RWPE2 (cell line): ENCODE results near the gene NHS.

ENCODE experiments used
- ATAC-seq: fragments of 200-7000 bp; cut with Tn5 transposase; 3 replicates; pipeline ENCODE4 v1.9.1; 2021; ENCODE audit warnings: low read depth
- DNase-seq: peaks from one replicate; pipeline ENCODE4 v3.0.0-alpha.2; 2020; ENCODE audit warnings: low spot score
- H3K27ac ChIP-seq: fragments of 450-650 bp; 2 replicates; pipeline ENCODE4 v1.5.1; 2017; ENCODE audit warnings: mild to moderate bottlenecking; ENCODE audit not compliant: poor library complexity, severe bottlenecking
- H3K27me3 ChIP-seq: fragments of 250-450 bp; sonication (Bioruptor Pico); 2 replicates; pipeline ENCODE4 v1.5.1; 2021; ENCODE audit warnings: mild to moderate bottlenecking, moderate library complexity; ENCODE audit not compliant: insufficient read depth, poor library complexity, severe bottlenecking
- H3K36me3 ChIP-seq: fragments of 250-450 bp; sonication (Bioruptor Pico); 2 replicates; pipeline ENCODE4 v1.5.1; 2020; ENCODE audit warnings: low read depth, mild to moderate bottlenecking, moderate library complexity
- H3K4me1 ChIP-seq: fragments of 250-450 bp; sonication (Bioruptor Pico); 2 replicates; pipeline ENCODE4 v1.5.1; 2021; ENCODE audit warnings: mild to moderate bottlenecking, moderate library complexity; ENCODE audit not compliant: insufficient read depth, poor library complexity, severe bottlenecking
- H3K4me3 ChIP-seq: fragments of 250-450 bp; sonication (Bioruptor Pico); 2 replicates; pipeline ENCODE4 v1.5.1; 2021; ENCODE audit warnings: mild to moderate bottlenecking, moderate library complexity; ENCODE audit not compliant: severe bottlenecking
- H3K9me3 ChIP-seq: fragments of 250-450 bp; sonication (Bioruptor Pico); 2 replicates; pipeline ENCODE4 v1.5.1; 2021; ENCODE audit warnings: mild to moderate bottlenecking, moderate library complexity; ENCODE audit not compliant: severe bottlenecking
- TF ChIP-seq, protein P1 (sequence below): fragments of 450-650 bp; IDR thresholded peaks from one replicate; pipeline ENCODE4 v1.5.1; 2017; ENCODE audit warnings: mild to moderate bottlenecking, moderate library complexity; ENCODE audit not compliant: poor library complexity, severe bottlenecking

Gene NHS

GRCh38 chrX:17594693-17595092 is 219.7 kb downstream of the NHS start:
- Histone ChIP-seq H3K36me3 (no peaks in the 10 kb centered on the region), H3K9me3 (no peaks in the 10 kb centered on the region), H3K4me1 (peaks cover 27% of the 10 kb centered on the region), H3K27ac (peak overlapping the region; percentile 79), H3K27me3 (no peaks in the 10 kb centered on the region), H3K4me3 (no peak overlapping the region)
- no peak for DNase-seq
- ATAC-seq: no peak
- TF ChIP-seq, protein P1, sequence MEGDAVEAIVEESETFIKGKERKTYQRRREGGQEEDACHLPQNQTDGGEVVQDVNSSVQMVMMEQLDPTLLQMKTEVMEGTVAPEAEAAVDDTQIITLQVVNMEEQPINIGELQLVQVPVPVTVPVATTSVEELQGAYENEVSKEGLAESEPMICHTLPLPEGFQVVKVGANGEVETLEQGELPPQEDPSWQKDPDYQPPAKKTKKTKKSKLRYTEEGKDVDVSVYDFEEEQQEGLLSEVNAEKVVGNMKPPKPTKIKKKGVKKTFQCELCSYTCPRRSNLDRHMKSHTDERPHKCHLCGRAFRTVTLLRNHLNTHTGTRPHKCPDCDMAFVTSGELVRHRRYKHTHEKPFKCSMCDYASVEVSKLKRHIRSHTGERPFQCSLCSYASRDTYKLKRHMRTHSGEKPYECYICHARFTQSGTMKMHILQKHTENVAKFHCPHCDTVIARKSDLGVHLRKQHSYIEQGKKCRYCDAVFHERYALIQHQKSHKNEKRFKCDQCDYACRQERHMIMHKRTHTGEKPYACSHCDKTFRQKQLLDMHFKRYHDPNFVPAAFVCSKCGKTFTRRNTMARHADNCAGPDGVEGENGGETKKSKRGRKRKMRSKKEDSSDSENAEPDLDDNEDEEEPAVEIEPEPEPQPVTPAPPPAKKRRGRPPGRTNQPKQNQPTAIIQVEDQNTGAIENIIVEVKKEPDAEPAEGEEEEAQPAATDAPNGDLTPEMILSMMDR: no peak

DNA sequence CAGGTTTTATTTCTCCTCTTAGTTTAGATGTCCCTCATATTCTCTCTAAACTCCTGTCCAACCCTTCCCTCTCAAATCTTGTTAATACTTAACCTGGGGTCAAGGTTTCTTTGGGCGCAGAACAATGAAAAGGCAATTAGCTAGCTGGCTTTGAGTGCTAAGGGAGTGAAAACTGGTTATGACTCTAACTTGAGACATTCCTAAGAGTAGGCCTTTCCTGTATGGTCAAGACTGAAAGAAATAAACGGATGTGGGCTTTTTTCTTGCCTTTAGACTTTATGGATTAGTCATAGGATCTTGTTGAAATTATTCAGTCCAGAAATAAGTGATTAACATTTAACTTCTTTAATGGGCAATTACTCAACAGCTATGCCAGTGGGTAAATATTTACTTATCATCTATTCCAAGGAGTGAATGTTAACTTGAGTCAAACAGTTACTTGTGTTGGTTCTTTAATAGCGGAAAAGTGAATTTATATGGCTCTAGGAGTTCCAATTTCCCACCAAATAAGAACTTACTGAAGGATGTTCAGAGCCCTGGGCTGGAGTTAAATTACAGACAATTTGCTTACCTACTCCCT is 220.5 kb downstream of the NHS start:
- H3K27me3 ChIP-seq: no peaks in the 10 kb centered on the region
- H3K36me3 ChIP-seq: no peaks in the 10 kb centered on the region
- ATAC-seq (peak; percentile 83), DNase-seq (no peak)
- peaks cover 27% of the 10 kb centered on the region for H3K4me1 ChIP-seq
- H3K9me3 ChIP-seq: no peaks in the 10 kb centered on the region
- no peak overlapping the region for H3K4me3 ChIP-seq
- peak overlapping the region; percentile 79 for H3K27ac ChIP-seq
- TF ChIP-seq, protein P1: no peak

- H3K4me1 ChIP-seq: peaks cover 27% of the 10 kb centered on the region
- TF ChIP-seq, protein P1: no peak
- H3K36me3 ChIP-seq: no peaks in the 10 kb centered on the region
- no peaks in the 10 kb centered on the region for H3K9me3 ChIP-seq
- H3K27me3 ChIP-seq: no peaks in the 10 kb centered on the region
- peak overlapping the region; percentile 79 for H3K27ac ChIP-seq
- H3K4me3 ChIP-seq: no peak overlapping the region
- peak; percentile 43; the same call in 2 of the 3 replicates for ATAC-seq
- no peak for DNase-seq
Measured at GRCh38 chrX:17596061-17596460, 221.1 kb downstream of the NHS start.

GRCh38 chrX:17596546-17597205 is 221.7 kb downstream of the NHS start:
- DNase-seq (no peak), ATAC-seq (no peak)
- no peaks in the 10 kb centered on the region for H3K36me3 ChIP-seq

GRCh38 chrX:17597327-17597726 is 222.3 kb downstream of the NHS start:
- Histone ChIP-seq H3K36me3 (no peaks in the 10 kb centered on the region), H3K27me3 (no peaks in the 10 kb centered on the region), H3K9me3 (no peaks in the 10 kb centered on the region), H3K4me3 (no peak overlapping the region), H3K27ac (peak overlapping the region; percentile 79), H3K4me1 (peaks cover 18% of the 10 kb centered on the region)
- TF ChIP-seq, protein P1: no peak
- DNase-seq (no peak), ATAC-seq (no peak)

More at GRCh38 chrX:17596546-17597205, 221.7 kb downstream of the NHS start:
- Histone ChIP-seq H3K27ac (peak overlapping the region; percentile 79), H3K9me3 (no peaks in the 10 kb centered on the region), H3K4me3 (no peak overlapping the region), H3K27me3 (no peaks in the 10 kb centered on the region), H3K4me1 (peaks cover 23% of the 10 kb centered on the region)
- TF ChIP-seq, protein P1: no peak
